B cell (primary cell): ENCODE data around the gene IGF1.

ENCODE experiments used
- CTCF ChIP-seq: fragments of 200-600 bp; IDR thresholded peaks from one replicate; pipeline ENCODE4 v1.8.0; 2022; ENCODE audit warnings: antibody characterized with exemption, mild to moderate bottlenecking
- EZH2 ChIP-seq: IDR thresholded peaks from 2 replicates; pipeline ENCODE4 v1.6.1; 2012; ENCODE audit warnings: borderline replicate concordance, low read depth, mild to moderate bottlenecking, moderate library complexity, low read length; ENCODE audit not compliant: insufficient read depth, poor library complexity, severe bottlenecking

GRCh38 chr12:102406033-102406584 is 74.3 kb downstream of the IGF1 start:
- TF ChIP-seq CTCF, result no peak
- no peak for TF ChIP-seq EZH2
